ENCODE measurements around the gene CPEB4.

CPEB4 gene

DNA sequence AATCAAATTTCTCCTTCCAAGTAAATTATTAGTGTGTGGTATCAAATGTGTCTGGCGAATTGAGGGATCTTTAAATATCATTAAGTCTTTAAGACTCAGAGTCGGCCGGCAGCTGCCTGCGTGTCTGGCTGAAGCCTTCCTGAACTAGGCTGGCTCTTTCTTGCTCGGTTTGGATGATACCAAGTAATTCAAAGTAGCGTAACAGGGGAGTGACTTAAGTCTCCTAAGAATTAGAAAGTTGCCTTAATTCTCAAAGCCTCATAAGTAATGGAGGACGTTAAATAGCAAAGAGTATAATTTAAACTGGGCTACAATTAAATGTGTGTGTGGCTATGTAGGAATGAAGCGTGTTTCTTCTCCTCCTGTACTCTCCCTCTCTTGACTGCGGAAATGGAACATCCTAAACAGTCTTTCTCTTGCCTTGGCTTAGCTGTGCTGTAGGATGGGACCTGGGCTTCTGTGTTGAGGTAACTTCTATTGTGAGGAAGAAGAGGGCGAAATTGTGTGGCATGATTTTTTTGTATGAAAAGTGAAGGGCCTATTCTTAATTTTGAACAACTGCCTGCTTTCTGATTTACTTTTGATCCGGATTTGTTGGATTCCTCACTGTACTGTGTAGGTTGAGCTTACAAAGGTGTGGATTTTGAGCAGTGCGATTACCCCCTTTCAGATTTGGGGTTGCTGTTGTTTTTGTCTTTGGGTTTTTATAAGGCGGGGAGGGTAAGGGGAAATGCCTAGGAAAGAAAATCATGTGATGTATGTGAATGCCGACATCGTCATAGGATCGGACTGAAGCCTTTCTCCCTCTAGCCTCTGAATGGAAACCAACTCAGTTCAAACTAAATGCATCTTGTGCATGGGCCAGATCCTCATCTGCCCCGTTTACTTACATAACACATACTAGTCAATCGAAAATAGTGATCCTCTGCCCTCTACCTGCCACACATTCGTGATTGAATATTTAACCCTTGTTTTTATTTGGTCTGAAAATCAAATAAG is 29.9 kb downstream of the CPEB4 start:
- TF ChIP-seq SPI1 (IDR thresholded peaks at IDR 0.05; ENCODE audit: borderline replicate concordance, low read depth): no peak
- TF ChIP-seq, protein P1, sequence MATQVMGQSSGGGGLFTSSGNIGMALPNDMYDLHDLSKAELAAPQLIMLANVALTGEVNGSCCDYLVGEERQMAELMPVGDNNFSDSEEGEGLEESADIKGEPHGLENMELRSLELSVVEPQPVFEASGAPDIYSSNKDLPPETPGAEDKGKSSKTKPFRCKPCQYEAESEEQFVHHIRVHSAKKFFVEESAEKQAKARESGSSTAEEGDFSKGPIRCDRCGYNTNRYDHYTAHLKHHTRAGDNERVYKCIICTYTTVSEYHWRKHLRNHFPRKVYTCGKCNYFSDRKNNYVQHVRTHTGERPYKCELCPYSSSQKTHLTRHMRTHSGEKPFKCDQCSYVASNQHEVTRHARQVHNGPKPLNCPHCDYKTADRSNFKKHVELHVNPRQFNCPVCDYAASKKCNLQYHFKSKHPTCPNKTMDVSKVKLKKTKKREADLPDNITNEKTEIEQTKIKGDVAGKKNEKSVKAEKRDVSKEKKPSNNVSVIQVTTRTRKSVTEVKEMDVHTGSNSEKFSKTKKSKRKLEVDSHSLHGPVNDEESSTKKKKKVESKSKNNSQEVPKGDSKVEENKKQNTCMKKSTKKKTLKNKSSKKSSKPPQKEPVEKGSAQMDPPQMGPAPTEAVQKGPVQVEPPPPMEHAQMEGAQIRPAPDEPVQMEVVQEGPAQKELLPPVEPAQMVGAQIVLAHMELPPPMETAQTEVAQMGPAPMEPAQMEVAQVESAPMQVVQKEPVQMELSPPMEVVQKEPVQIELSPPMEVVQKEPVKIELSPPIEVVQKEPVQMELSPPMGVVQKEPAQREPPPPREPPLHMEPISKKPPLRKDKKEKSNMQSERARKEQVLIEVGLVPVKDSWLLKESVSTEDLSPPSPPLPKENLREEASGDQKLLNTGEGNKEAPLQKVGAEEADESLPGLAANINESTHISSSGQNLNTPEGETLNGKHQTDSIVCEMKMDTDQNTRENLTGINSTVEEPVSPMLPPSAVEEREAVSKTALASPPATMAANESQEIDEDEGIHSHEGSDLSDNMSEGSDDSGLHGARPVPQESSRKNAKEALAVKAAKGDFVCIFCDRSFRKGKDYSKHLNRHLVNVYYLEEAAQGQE (IDR thresholded peaks at IDR 0.05; ENCODE audit: insufficient replicate concordance, low read depth): peak; percentile 37
- TF ChIP-seq, protein P2, sequence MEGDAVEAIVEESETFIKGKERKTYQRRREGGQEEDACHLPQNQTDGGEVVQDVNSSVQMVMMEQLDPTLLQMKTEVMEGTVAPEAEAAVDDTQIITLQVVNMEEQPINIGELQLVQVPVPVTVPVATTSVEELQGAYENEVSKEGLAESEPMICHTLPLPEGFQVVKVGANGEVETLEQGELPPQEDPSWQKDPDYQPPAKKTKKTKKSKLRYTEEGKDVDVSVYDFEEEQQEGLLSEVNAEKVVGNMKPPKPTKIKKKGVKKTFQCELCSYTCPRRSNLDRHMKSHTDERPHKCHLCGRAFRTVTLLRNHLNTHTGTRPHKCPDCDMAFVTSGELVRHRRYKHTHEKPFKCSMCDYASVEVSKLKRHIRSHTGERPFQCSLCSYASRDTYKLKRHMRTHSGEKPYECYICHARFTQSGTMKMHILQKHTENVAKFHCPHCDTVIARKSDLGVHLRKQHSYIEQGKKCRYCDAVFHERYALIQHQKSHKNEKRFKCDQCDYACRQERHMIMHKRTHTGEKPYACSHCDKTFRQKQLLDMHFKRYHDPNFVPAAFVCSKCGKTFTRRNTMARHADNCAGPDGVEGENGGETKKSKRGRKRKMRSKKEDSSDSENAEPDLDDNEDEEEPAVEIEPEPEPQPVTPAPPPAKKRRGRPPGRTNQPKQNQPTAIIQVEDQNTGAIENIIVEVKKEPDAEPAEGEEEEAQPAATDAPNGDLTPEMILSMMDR (IDR thresholded peaks at IDR 0.05; ENCODE audit: insufficient read depth, low read length): no peak
- no peak for TF ChIP-seq GABPA (IDR thresholded peaks at IDR 0.05; ENCODE audit: low read depth)
- peak; percentile 90 for TF ChIP-seq POLR2AphosphoS5 (IDR thresholded peaks at IDR 0.05; ENCODE audit: low read depth)
- Histone ChIP-seq H3K27ac (replicated peaks) (peak overlapping the region; percentile 99), H3K27me3 (ENCODE audit: insufficient read depth, poor library complexity, severe bottlenecking) (no peaks in the 10 kb centered on the region), H3K4me3 (replicated peaks; ENCODE audit: insufficient read depth, low read length) (peak overlapping the region; percentile 60)
- peak; percentile 71 to 78 for DNase-seq (ENCODE audit: low read depth in 1 of 2, low spot score in 1 of 2)

DNA sequence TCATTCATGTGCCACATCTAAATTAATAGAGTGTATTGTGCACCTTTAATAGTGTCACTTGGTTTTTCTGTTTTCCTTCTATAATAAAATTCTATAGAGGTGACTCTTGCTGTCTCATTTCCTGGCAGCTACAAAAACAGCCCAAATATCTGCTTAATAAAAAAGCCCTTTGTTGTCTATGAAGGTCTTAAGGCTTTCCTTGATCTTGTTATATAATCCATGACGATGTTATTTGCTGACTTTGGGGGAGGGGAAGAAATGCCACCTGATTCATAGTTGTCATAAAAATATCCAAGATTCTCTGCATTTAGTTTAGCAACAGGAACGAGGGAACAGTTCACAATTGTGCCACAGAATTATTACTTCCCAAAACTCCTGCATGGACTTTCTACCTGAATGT is 31.3 kb downstream of the CPEB4 start:
- DNase-seq (ENCODE audit: low read depth in 1 of 2, low spot score in 1 of 2): no peak
- no peak overlapping the region for H3K4me3 ChIP-seq (replicated peaks; ENCODE audit: insufficient read depth, low read length)
- no peak for TF ChIP-seq SPI1 (IDR thresholded peaks at IDR 0.05; ENCODE audit: borderline replicate concordance, low read depth)
- TF ChIP-seq GABPA (IDR thresholded peaks at IDR 0.05; ENCODE audit: low read depth): no peak
- TF ChIP-seq, protein P2 (IDR thresholded peaks at IDR 0.05; ENCODE audit: insufficient read depth, low read length): no peak
- TF ChIP-seq, protein P1 (IDR thresholded peaks at IDR 0.05; ENCODE audit: insufficient replicate concordance, low read depth): no peak
- no peak for TF ChIP-seq POLR2AphosphoS5 (IDR thresholded peaks at IDR 0.05; ENCODE audit: low read depth)
- H3K27ac ChIP-seq (replicated peaks): peak overlapping the region; percentile 99
- H3K27me3 ChIP-seq (ENCODE audit: insufficient read depth, poor library complexity, severe bottlenecking): no peaks in the 10 kb centered on the region

DNA sequence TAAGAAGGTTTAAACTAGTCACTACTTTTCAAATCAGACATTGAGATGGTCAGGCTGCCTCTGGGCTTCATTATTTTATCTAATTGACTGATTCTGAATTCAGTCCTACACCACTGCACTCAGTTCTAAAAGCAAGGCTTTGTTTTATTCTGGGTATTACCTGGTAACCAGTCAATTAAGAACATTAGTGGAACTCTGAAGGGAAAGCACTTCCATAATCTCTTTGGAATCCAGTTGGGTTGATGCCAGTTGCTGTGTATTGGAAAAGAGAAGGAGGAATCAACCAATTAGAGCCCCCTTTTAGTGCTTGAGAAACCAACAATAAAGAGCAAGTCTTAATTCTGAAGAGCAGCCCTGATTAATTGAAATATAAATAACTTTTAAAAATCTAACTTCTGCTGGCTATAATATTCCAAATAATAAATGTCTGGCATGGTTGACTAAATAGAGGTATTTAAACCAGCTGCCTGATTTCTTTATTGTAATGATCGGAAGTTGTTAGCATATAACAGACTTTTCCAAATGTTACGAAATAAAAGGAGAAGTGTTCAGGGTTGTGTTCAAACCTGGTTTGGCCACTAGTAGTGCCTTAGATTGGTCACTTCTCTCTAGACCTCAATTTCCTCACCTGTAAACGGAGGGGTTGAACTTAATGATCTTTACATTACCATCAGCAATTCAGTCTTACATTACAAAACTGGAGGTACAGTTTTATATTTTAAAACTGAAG is 32.0 kb downstream of the CPEB4 start:
- TF ChIP-seq, protein P1 (IDR thresholded peaks at IDR 0.05; ENCODE audit: insufficient replicate concordance, low read depth): no peak
- TF ChIP-seq POLR2AphosphoS5 (IDR thresholded peaks at IDR 0.05; ENCODE audit: low read depth) (no peak), GABPA (IDR thresholded peaks at IDR 0.05; ENCODE audit: low read depth) (no peak), SPI1 (IDR thresholded peaks at IDR 0.05; ENCODE audit: borderline replicate concordance, low read depth) (peak; percentile 78; the same call in 1 of the 2 replicates)
- TF ChIP-seq, protein P2 (IDR thresholded peaks at IDR 0.05; ENCODE audit: insufficient read depth, low read length): peak; percentile 14
- H3K27me3 ChIP-seq (ENCODE audit: insufficient read depth, poor library complexity, severe bottlenecking): no peaks in the 10 kb centered on the region
- peak overlapping the region; percentile 99 for H3K27ac ChIP-seq (replicated peaks)
- peak; percentile 35 to 37 for DNase-seq (ENCODE audit: low read depth in 1 of 2, low spot score in 1 of 2)
- no peak overlapping the region for H3K4me3 ChIP-seq (replicated peaks; ENCODE audit: insufficient read depth, low read length)

Measured in HL-60 (cell line).